Progenitor cell of endocrine pancreas (in vitro differentiated cells): ENCODE results near the gene GRAMD4. TPM values are rescaled to one million over a fixed set of nuclear protein-coding genes. Genes with fewer than 3 reads are reported as not detected.

Source experiments
- DNase-seq: peaks from one replicate; pipeline ENCODE4 v3.0.0; 2021; ENCODE audit warnings: low spot score; ENCODE audit not compliant: unreplicated experiment
- H3K27ac Mint-ChIP-seq: 2 replicates; pipeline ENCODE4 v1.8.0; 2021; ENCODE audit warnings: mild to moderate bottlenecking, moderate library complexity, mixed read lengths
- H3K27me3 Mint-ChIP-seq: 2 replicates; pipeline ENCODE4 v1.8.0; 2021; ENCODE audit warnings: mixed read lengths
- H3K36me3 Mint-ChIP-seq: 2 replicates; pipeline ENCODE4 v1.8.0; 2022; ENCODE audit warnings: mixed read lengths; ENCODE audit not compliant: insufficient read depth
- H3K4me1 Mint-ChIP-seq: 2 replicates; pipeline ENCODE4 v1.8.0; 2021; ENCODE audit warnings: low read depth, mixed read lengths
- H3K4me3 Mint-ChIP-seq: 2 replicates; pipeline ENCODE4 v1.8.0; 2021; ENCODE audit warnings: low read depth, mild to moderate bottlenecking, moderate library complexity, mixed read lengths
- H3K9me3 Mint-ChIP-seq: 2 replicates; pipeline ENCODE4 v1.8.0; 2021; ENCODE audit warnings: low read depth, mixed read lengths
- CTCF ChIP-seq: fragments of 200-600 bp; sonication (generic); IDR thresholded peaks from one replicate; pipeline ENCODE4 v1.5.0; 2021; ENCODE audit warnings: antibody characterized with exemption, mild to moderate bottlenecking; ENCODE audit not compliant: unreplicated experiment
- total RNA-seq: library from RNA; stranded (reverse); gene quantifications from 2 replicates; pipeline ENCODE4 v1.2.1, GENCODE V29; 2021

GRAMD4 gene
- total RNA-seq, 1 donor from 2014 or later = 68.8 TPM

- peak overlapping the region; percentile 98 for H3K27ac Mint-ChIP-seq
- H3K4me1 Mint-ChIP-seq = peaks cover 20% of the 10 kb centered on the region
- peak overlapping the region; percentile 63 for H3K4me3 Mint-ChIP-seq
- DNase-seq = peak; percentile 87
- H3K36me3 Mint-ChIP-seq = peaks cover under 1% of the 10 kb centered on the region
- no peaks in the 10 kb centered on the region for H3K9me3 Mint-ChIP-seq
- no peaks in the 10 kb centered on the region for H3K27me3 Mint-ChIP-seq
- peak; percentile 62 for TF ChIP-seq CTCF
Observed at GRCh38 chr22:46596819-46597218, 23.4 kb upstream of the GRAMD4 start.

GRCh38 chr22:46598224-46598623 is 22.0 kb upstream of the GRAMD4 start:
- Mint-ChIP-seq H3K9me3 (no peaks in the 10 kb centered on the region), H3K27ac (peak overlapping the region; percentile 74), H3K4me3 (no peak overlapping the region), H3K27me3 (no peaks in the 10 kb centered on the region), H3K36me3 (peaks cover 2% of the 10 kb centered on the region), H3K4me1 (peaks cover 20% of the 10 kb centered on the region)
- DNase-seq = no peak
- TF ChIP-seq CTCF = no peak

GRCh38 chr22:46598737-46599424 is 21.3 kb upstream of the GRAMD4 start:
- Mint-ChIP-seq H3K4me3 (no peak overlapping the region), H3K27me3 (no peaks in the 10 kb centered on the region), H3K4me1 (peaks cover 22% of the 10 kb centered on the region), H3K9me3 (no peaks in the 10 kb centered on the region), H3K27ac (peak overlapping the region; percentile 74), H3K36me3 (peaks cover 2% of the 10 kb centered on the region)
- no peak for DNase-seq
- TF ChIP-seq CTCF = no peak

GRCh38 chr22:46600273-46600796 is 19.9 kb upstream of the GRAMD4 start:
- DNase-seq = no peak
- TF ChIP-seq CTCF = no peak
- Mint-ChIP-seq H3K4me1 (peaks cover 29% of the 10 kb centered on the region), H3K27me3 (no peaks in the 10 kb centered on the region), H3K9me3 (peaks cover 2% of the 10 kb centered on the region), H3K4me3 (no peak overlapping the region), H3K27ac (no peak overlapping the region), H3K36me3 (peaks cover 2% of the 10 kb centered on the region)

GRCh38 chr22:46602025-46602424 is 18.2 kb upstream of the GRAMD4 start:
- Mint-ChIP-seq H3K36me3 (peaks cover 2% of the 10 kb centered on the region), H3K27ac (no peak overlapping the region)
- no peak for TF ChIP-seq CTCF

More at GRCh38 chr22:46602025-46602424, 18.2 kb upstream of the GRAMD4 start:
- Mint-ChIP-seq H3K9me3 (peaks cover 3% of the 10 kb centered on the region), H3K27me3 (no peaks in the 10 kb centered on the region), H3K4me1 (peaks cover 19% of the 10 kb centered on the region), H3K4me3 (no peak overlapping the region)
- no peak for DNase-seq
